Left cardiac atrium (tissue), 4 donors: ENCODE results near the gene ADGRB2. TPM values are rescaled to one million over a fixed set of nuclear protein-coding genes. Genes with fewer than 3 reads are reported as not detected.
A peak's percentile ranks its signal among the peaks of the same experiment; 100 is the strongest.

Source experiments
- ATAC-seq, 2 donors: fragments of 200-7000 bp; cut with Tn5 transposase; one replicate each; pipeline ENCODE4 v1.9.1; 2020; ENCODE audit warnings: mild to moderate bottlenecking in 2 of 2, moderate library complexity in 2 of 2
- DNase-seq: peaks from one replicate; pipeline ENCODE4 v3.0.0-alpha.2; 2020
- intact Hi-C, 2 donors: fragments of 100-400 bp; cut with DNase I; formaldehyde crosslinking; loops; one replicate each; pipeline versions ENCODE4 v1.14.1 to v1.15.1; 2022 to 2023
- total RNA-seq, 2 donors: library from RNA; stranded (reverse); fragmentation: NEBNext Ultra II Directional; extraction: Animal tissue kit (Norgen Biotek cat#: 25700); gene quantifications; one replicate each; pipeline ENCODE4 v1.2.1, GENCODE V29; 2021
- donor health status: DM: no; HTN: yes; CAD: no.
- donor health status: DM: no; HTN: yes; CAD: no; lungs with severe emphysema.
- donor health status: DM: yes; HTN: yes; CAD: no.
- donor health status: Dilated cardiomyopathy.

The ADGRB2 gene
- total RNA-seq, 2 donors from 2014 or later, result 14.0 to 18.7 TPM

DNA sequence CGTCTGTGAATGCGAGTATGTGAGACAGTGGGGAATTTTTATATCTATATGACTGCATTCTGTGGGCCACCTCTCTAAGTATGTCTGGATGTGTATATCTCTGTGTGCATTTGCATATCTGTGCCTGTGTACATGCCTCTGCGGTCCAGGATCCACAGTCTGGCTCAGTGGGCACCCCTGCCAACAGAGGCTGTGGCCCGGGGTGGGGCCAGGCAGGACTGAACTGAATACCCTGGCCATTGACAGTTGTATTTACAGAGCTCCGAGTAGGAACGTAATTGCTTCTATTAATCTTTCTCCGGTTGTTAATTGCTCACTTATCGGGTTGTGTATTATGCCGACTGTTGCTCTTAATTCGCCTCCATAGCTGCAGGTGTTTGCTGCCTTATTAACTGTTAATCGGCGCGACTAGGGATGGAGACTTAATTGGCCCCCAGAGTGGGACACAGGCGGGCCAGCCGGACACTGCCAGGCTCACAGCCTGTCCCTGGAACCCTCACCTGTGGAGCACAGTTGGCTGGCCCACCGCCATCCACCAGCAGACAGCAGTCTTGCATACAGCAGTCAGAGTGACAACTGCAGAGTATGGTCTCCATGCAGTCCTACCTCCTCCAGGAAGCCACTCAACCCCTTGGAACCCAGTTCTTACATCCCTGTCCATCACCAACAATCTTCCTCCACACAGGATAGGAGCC, 22.4 kb upstream of the ADGRB2 start:
- intact Hi-C loops, result loop anchor here in 1 of 2 donors (10.0 kb wide), 1 partner anchor 72 kb away; no protein-coding TSS in a partner anchor
- ATAC-seq, result no peak

GRCh38 chr1:31785947-31786290, 21.8 kb upstream of the ADGRB2 start:
- ATAC-seq (no peak), DNase-seq (no peak)
- intact Hi-C loops, result loop anchor here in 1 of 2 donors (10.0 kb wide), 1 partner anchor 71 kb away; no protein-coding TSS in a partner anchor

More for the DNA sequence above, 22.4 kb upstream of the ADGRB2 start:
- no peak for DNase-seq

GRCh38 chr1:31785020-31785946, 21.1 kb upstream of the ADGRB2 start:
- intact Hi-C loops, result loop anchor here in 1 of 2 donors (10.0 kb wide), 1 partner anchor 70 kb away; no protein-coding TSS in a partner anchor
- ATAC-seq, result no peak
- DNase-seq, result no peak

DNA sequence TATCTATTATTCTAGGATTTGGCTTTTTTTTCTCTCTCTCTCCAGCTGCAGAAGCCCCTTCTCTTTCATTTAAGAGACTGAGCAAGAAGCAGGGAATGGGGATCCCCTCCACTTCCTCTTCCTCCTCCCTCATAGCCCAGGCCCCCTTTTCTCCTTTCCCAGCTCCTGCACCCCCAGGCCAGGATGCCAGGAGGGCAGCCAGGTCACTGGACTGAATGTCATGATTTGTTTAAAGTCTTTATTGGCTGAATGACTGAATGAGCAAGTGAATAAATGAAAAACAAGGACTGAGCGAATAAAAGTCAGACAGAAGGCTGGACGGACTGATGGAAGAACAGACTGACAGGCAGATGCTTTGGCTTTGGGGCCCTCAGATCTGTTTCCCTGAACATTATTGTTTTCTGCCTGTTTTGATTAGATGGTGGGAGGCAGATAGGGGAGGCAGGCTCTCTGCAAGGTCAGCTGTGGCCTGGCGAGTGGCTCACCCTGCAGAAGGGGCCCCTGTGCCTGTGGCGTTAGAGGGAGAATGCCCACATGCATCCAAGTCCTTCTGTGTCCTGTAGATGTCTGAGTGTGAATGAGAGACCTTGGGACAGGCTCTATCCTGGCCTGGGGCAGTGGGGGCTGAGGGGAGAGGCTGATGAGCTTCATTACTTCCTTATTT, 20.3 kb upstream of the ADGRB2 start:
- no peak for DNase-seq
- no peak for ATAC-seq
- intact Hi-C loops, result loop anchor here in 1 of 2 donors (10.0 kb wide), 1 partner anchor 70 kb away; no protein-coding TSS in a partner anchor

- DNase-seq (no peak), ATAC-seq (no peak)
- intact Hi-C loops, result loop anchor here in 1 of 2 donors (10.0 kb wide), 1 partner anchor 69 kb away; no protein-coding TSS in a partner anchor
Measured at GRCh38 chr1:31783846-31784245, 19.7 kb upstream of the ADGRB2 start.

DNA sequence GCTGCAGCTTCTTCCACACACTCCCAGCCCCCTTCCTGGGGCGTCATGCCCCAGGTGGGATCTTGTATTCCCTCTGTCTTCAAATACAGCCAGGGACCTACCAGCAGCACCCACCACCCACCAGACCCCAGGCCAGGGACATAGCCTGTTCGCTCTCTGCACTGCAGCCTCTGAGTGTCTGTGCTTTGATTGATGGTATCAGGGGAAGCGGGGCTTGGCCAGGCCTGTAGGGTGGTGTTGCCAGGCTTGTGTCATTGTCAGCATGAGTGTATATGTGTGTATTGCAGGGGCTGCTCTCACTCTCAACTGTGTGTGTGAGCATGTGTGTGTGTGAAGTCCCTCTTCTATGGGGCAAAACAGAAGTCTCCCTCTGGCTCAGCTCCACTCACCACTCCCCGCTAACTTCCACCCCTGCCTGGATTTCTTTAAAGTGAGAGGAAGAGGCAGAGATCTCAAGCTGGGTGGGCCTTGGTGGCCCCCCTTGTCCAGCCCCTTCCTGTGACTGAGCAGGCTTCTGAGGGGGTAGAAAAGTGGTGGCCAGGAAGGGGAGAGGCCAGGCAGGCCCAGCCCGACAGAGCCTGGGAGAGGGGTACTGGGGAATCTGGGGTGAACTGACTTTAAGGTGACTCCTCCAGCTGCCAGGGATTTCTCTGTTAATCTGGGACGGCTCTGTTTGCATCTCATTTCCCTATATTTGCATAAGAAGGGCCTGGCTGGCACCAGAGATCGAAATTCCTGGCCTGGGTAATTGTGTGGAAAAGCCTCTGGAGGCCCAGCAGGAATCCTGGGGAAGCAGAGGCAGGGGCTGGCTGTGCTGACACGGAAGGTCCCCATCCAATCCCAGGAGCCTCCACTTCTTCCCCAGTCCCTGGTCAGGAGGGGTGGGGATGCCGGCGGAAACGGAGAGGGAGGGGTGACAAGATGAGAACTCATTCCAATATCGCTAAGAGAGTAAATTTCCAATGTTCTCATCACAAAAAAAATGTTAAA, 18.6 kb upstream of the ADGRB2 start:
- peak in 1 of 2 donors; percentile 6 for ATAC-seq
- DNase-seq, result no peak
- intact Hi-C loops, result loop anchor here in 1 of 2 donors (10.0 kb wide), 1 partner anchor 68 kb away; no protein-coding TSS in a partner anchor

DNA sequence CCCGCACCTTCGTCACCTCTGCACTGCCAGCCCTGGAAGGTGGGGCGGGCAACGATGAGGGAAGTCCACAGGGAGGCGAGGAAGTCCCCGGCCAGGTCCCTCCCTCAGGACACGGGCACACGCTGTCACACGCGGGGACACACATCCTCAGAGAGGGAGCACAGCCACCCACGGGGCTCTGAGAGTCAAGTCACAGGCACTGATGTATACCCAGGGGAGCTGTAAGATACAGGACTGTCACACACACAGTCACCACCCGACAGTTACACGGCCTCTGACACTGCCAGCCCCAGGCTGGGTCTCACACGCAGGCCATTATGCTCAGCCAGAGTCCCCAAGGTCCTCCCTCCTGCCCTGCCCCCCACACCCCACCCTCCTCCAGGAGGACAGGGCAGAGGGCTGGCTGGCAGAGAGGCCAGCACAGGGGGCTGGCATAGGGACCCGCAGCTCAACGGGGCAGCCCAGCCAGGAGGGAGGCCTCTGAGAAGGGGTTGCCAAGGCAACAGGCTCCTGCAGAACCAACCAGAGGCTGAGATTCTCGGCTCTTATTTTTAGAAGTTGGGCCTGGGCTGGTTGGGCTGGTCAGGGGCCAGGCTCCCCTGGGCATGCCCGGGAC, 17.7 kb upstream of the ADGRB2 start:
- no peak for DNase-seq
- intact Hi-C loops, result loop anchor here in 1 of 2 donors (10.0 kb wide), 1 partner anchor 67 kb away; no protein-coding TSS in a partner anchor
- peak; percentile 18 to 85 for ATAC-seq

GRCh38 chr1:31781138-31781755, 17.1 kb upstream of the ADGRB2 start:
- DNase-seq (no peak), ATAC-seq (peak in 1 of 2 donors; percentile 28)
- intact Hi-C loops, result loop anchor here in 1 of 2 donors (10.0 kb wide), 1 partner anchor 66 kb away; no protein-coding TSS in a partner anchor

GRCh38 chr1:31780632-31781031, 16.5 kb upstream of the ADGRB2 start:
- no peak for DNase-seq
- no peak for ATAC-seq
- intact Hi-C loops, result loop anchor here in 1 of 2 donors (10.0 kb wide), 1 partner anchor 66 kb away; no protein-coding TSS in a partner anchor

GRCh38 chr1:31779687-31780086, 15.5 kb upstream of the ADGRB2 start:
- DNase-seq, result no peak
- intact Hi-C loops, result loop anchor here in 1 of 2 donors (10.0 kb wide), 1 partner anchor 65 kb away; no protein-coding TSS in a partner anchor
- ATAC-seq, result no peak

DNA sequence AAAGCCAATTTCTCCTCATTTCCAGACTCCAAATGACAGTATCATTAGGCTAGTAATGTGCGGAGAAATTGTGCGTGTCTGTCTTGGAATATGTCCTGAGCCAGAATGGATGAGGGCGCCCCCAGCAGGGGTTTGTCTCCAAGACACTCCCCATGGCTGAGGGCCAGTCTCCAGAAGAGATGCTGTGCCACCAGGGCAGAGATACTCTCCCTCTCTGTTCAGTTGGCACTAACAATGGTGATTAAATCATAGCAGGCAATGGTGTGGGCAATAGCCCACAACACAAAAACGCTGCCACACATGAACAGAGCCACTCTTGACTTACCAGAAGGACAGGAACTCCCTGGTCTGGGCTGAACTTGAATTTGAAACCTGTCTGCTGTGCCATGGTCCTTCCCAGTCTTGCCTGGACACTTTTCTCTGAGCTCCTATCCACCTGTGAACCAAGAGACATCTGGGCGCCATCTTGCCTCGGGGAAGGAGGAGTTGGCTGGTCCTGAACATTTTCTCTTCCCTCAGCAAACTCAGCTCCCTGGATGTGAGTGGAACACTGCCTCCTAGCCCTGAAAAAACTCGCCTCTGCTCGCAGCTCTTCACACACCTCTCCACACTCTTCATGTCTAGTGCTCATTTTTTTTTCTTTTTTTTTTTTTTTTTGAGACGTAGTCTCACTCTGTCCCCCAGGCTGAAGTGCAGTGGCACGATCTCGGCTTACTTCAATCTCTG, 14.8 kb upstream of the ADGRB2 start:
- DNase-seq (no peak), ATAC-seq (no peak)
- intact Hi-C loops, result no loop called here

GRCh38 chr1:31776516-31776915, 12.4 kb upstream of the ADGRB2 start:
- intact Hi-C loops, result no loop called here
- DNase-seq, result no peak
- ATAC-seq, result no peak

GRCh38 chr1:31776032-31776431, 11.9 kb upstream of the ADGRB2 start:
- ATAC-seq, result no peak

GRCh38 chr1:31775210-31775999, 11.3 kb upstream of the ADGRB2 start:
- ATAC-seq, result no peak
- intact Hi-C loops, result no loop called here
- no peak for DNase-seq

More at GRCh38 chr1:31776032-31776431, 11.9 kb upstream of the ADGRB2 start:
- no peak for DNase-seq
- intact Hi-C loops, result no loop called here

GRCh38 chr1:31774495-31774894, 10.4 kb upstream of the ADGRB2 start:
- intact Hi-C loops, result no loop called here
- no peak for ATAC-seq
- no peak for DNase-seq

DNA sequence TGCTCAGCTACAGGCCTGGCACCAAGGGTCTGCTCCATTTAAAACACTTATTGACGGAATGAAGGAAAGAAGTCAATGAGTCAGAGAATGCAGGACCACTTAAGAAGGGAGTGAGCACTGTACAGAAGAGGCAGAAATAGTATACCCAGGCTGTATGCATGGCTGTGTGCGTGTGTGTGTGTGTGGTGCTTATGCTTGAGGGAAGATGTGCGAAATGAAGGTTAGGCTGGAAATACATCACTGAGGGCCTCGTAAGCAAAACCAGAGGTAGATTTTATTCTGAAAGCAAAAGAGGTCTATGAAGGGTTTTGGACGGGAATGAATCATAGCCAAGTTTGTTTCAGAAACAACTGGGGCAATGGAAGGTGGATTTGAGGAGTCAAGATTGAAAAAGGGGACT, 9.7 kb upstream of the ADGRB2 start:
- DNase-seq (no peak), ATAC-seq (no peak)
- intact Hi-C loops, result no loop called here
